Measurements from ENCODE around the gene ZFHX3.

ZFHX3 gene

DNA sequence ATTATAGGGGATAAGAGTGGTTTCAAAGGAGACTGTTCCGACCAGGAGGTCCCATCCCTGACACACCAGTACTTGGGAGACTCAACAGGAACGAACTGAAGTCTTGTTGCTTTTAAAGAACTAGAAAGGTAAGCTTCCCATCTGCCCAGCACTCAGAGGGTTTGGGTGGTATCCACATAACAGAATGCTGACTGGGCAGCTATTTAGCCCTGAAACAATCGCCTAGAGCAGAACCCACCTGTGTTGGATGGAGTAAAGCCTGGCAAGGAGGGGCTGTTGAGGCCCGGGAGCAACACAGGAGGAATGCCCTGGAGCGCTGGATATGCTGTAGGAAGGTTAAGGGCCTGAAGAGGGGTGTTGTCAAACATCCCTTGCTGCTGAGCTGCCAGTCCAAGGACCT is 254.9 kb downstream of the ZFHX3 start:
- no peak for DNase-seq (ENCODE audit: low read depth)

DNA sequence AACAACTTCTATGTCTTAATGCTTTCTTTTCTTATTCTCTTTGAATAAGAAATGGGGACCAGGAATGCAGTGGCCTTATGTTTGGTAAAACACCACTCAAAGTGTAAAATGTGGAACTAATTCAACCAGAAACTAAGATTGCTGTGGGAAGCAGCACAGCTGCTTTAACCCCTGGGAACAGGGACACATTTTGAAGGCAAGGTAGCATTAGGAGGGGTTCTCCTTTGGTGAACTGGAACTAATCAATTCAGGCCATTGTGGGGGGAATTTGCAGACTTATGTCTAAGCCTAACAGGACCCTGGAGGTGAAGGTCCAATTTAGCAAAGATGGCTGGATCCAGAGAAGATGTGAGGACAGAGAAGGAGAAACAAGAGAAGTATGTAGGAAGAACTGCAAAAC is 256.1 kb downstream of the ZFHX3 start:
- DNase-seq (ENCODE audit: low read depth), result no peak

DNA sequence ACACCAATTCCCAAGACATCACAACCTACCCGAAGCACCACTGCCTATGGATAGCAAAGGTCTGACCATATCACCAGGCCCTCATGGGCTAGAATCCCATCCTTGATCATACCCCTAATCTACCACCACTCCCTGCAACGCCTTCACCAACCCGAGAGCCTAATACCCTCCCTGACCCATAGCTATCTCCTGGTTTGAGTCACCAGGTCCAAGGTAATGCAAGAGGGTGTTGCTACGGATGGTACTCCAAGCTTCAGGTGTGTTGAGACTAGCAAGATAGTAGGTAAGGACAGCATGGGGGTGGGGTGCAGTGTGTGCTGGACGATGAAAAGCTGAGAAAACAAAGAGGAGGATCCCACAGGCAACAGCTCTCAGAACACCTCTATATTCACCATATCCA is 258.0 kb downstream of the ZFHX3 start:
- DNase-seq (ENCODE audit: low read depth), result no peak

DNA sequence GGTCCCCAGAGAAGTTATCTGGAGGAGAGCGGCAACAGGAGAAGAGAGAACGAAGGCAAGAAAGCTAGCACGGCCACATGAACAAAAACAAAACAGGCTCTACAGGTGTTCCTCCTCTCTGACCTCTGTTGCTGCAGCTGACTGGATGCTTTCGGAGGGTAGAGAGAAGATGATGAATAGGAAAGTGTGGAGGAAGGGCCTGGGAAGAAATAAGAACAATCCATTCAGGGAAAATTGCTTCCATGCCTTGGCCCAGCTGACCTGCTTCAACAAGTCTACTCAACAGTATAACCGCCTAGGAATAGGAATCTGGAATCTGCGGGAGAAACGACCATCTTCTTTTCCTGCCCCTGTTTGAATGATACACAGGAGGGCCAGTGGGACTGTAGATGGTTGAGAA is 258.5 kb downstream of the ZFHX3 start:
- no peak for DNase-seq (ENCODE audit: low read depth)

DNA sequence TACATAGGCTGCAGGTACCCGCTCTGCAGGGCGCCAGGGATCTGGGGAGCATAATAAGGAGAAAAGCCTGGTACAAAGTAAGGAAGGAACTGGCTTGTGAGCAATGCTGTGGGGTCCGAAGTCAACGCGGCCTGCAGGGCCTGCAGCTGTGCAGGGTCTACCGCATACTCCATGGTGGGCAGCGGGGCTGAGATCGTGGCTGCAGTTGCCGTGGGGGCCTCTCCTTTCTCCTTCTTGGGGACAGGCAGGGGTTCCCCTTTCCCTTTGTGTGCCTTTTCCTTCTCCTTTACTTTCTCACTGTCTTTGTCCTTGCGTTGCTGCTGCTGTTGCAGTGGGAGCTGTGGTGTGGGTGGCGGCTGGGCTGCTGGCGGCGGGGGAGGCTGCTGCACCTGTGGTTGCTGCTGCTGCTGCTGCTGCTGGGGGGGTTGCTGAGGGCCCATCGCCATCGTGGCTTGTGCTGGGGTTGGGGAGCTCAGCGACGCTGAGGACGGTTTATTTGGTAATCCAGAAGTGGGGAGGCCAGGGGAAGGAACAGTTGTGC is 259.6 kb downstream of the ZFHX3 start:
- no peak for DNase-seq (ENCODE audit: low read depth)

DNA sequence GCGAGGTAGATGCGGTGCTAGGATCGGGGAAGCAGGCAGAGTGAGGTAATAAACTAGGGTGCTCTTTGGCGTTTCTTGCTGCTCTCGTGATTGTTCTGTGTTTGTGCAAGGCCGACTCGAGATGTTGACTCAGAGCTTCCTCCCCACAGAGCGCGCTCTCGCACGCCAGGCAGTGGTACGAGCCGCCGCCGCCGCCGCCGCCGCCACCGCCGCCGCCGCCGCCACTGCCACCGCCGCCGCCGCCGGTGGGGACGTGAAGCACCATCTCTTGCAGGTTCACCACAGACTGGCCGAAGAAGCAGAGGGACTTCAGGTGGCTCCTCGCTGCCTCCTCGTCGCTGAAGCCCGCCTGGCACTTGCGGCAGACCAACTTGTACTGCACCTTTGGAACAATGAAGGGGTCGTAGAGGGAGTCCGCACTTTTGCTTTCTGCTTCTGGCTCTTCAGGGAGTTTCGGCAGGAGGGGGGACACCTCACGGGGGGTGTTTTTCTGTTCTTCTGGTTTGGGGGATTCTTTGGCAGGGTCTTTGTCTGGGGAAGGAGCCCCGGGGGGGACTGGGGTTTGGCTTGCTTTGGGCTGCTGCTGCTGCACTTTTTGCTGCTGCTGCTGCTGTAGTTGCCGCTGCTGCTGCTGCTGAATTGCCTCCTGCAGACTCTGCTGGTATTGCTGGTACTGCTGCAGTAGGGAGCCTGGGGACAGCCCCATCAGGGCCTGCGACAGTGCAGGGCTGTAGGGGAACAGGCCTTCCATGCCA is 260.2 kb downstream of the ZFHX3 start:
- peak; percentile 44 for DNase-seq (ENCODE audit: low read depth)

DNA sequence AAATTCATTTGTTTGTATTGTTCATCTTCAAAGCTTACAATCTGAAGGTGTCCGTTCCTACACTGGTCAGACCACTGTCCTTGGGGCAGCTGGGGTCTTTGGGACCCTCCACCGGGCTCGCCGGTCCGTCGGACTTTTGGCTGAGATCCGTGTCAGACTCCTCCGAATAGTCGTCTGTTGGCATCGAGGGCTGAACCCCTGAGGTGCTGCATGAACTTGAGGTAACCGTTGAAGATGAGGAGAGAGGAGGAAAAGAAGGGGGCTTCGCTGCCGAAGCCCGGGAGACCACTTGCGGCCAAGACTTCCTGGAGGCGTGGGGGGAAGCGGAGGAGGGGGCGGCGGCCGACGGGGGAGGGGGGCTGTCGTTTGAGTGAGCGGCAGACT is 260.8 kb downstream of the ZFHX3 start:
- no peak for DNase-seq (ENCODE audit: low read depth)

DNA sequence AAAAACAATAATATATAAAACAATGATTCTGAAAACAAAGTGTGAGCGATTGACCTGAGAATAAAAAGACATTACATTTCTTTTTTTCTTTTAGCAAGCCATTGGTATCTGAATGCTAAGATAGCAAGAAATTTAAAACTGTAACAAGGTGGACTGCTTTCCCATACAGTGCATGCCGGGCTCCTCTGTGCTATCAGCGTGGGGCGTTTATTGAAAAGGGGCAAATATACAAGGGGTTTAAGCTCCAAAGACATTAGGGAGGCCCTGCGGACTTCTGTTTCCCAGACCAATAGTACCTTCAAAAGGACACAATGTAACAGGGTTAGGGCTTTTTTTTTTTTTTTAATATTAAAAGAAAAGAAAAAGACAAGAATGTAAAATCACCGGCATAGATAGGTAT is 261.3 kb downstream of the ZFHX3 start:
- DNase-seq (ENCODE audit: low read depth), result no peak

DNA sequence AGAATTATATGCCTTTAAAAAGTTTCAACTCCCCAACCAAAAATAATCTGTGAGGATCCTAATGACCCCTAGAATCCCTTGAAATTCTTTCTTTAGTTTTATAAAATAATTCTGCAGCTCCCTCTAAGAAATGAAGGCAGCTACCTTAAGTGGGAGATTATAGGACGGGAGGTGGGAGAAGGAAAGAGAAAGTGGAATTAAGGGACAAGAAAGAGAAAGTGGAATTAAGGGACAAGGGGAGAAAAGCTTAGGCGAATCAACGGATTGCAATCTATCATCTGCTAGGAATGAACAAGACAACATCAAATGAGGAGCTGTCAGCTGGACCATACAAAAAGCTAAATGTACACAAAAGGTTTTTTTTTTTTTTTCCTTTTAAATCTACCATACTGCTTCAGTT is 262.0 kb downstream of the ZFHX3 start:
- DNase-seq (ENCODE audit: low read depth), result no peak

DNA sequence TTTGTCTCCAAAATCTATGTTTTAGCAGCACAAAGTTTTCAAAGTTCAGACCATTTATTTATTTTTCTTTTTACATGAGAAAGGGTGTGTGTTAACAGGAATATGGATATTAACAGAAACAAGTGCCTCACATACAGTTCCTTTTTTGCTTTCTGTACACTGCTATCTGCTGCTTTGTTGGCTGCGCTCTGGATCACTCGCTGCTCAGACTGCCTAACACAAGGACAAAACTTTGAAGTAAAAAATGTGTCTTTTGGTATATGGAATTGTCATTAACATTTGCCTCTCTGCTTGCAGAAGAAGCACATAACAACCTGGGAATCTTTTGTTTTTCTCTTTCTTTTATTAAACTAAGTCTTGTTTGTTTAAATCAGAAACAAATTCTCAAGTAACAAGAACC is 262.8 kb downstream of the ZFHX3 start:
- no peak for DNase-seq (ENCODE audit: low read depth)

DNA sequence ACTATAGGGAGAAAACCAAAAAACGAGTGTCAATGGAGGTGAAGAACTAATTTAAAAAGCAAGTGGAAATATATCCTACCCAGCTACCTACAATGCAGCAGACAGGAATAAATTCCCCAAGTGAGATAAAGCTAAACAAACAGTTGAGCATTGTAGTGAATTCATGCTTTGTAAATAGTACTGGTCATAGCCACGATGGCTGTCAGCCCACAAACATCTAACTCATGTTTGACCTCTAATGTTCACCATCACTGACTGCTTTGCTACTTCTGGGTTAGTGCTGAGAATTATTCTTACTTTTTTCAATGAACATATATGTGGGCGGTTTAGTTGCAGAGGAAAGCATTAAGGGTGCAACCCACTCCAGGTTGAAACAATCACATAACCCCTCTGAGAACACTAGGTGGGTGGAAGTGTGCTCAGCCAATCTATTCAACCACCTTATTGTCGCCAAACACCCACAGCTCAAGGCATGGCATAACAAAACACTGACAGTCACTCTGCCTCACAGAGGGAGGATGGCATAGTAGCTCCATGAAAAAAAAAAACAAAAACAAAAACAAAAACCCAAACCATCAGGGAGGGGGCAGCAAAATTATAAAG is 264.1 kb downstream of the ZFHX3 start:
- no peak for DNase-seq (ENCODE audit: low read depth)

DNA sequence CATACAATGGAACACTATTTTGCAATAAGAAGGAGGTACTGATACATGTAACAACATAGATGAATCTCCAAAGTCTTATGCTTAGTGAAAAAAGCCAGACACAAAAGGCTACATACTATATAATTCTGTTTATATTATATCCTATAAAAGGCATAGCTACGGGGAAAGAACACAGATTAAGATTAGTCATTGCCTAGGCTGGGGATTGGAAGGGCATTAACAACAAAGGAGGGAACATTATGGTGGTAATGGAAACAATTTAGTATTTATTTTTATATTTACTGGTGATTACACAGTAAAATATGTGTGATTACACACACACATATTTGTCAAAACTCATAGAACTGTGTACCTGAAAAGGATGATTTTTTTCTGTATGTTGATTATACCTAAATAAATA is 278.1 kb downstream of the ZFHX3 start:
- DNase-seq (ENCODE audit: low read depth), result no peak

DNA sequence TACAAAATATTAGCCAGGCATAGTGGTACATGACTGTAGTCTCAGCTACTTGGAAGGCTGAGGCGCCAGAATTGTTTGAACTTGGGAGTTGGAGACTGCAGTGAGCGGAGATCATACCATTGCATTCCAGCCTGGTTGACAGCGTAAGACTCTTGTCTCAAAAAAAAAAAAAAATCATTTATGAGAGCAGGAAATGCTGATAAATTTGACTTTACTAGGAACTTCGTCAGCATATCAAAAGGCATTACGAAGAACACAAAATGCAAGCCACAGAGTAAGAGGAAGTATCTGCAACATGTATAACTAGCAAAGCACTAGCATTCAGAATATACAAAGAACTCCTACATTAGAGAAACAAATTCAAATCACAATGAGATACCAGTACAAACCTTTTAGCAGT is 279.3 kb downstream of the ZFHX3 start:
- no peak for DNase-seq (ENCODE audit: low read depth)

DNA sequence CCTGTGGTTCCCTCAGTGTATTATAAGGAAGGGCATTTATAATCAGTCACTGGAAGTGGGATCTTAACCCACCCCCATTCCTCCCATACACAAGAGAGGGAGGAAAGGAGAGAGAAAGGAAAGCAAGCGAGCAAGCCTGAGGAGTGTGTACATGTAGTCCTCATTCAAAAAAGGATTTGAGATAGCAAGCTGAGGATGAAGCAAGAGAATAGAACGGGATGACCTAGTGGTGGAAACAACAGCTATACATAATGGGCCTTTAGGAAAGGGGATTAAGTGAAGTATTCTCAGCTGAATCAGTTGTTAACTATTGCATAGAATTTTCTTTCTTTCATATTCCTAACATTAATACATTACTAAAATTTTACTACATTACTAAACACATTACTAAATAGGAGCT is 281.4 kb downstream of the ZFHX3 start:
- no peak for DNase-seq (ENCODE audit: low read depth)

DNA sequence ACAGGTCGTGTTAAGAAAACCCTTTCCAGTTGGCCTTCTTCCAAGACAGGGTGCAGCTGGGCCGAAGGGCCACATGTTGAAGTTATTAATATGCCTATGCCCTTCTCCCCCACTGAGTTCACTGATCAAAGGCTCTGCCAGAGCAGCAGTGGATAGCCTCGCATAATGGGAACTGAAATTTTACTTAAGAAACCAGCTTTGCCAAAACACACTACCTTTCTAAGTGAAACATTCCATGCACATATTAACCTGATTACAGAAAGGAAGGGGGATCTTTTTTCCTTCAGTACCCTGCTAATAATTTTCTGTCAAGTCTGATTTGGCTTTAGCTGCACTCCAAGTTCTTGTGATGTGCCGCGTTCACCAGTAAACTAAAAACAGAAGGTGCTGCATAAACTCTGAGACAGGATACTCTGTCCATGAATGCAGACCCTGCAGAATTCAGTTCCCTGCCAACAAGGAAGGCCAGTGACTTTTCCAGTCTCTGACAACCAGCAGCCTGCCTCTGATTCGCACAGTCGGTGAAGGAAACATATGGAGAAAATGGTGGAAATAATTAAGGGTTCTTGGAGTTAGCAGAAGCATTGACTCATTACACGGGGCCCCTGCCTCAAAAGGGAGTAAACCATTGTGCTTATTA is 283.8 kb downstream of the ZFHX3 start:
- no peak for DNase-seq (ENCODE audit: low read depth)

DNA sequence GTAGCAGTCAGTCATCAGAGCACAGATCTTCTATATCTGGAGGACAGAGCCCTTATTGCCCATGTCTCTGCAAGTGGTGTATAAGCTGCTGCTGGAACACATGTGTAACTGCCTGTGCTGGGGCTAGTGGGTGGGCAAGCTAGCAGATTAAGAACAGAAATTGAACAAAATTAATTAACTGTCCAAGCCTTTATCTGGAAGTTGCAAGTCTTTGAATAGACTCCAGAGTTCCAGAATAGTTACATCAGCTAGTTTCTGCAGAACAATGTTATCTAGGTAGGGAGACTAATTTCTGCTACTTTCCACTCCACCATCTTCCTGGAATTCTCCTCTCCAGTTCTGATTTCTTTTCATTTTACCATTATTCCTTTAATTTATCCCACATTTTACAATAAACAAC is 287.3 kb downstream of the ZFHX3 start:
- DNase-seq (ENCODE audit: low read depth), result no peak

DNA sequence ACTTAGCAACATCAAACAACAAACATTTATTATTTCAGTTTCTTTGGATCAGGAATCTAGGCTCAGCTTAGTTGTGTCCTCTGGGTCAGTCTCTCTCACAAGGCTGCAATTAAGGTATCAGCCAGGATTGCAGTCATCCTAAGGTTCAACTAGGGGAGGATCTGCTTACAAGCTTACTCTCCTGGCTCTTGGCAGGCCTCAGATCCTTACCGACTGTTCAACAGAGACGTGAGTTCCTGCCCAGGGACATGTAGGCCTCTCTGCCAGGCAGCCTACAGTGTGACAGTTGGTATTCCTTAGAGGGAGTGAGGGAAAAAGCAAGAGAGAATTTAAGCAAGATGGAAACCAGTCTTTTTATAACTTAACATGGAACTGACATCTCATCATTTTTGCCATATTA is 294.0 kb downstream of the ZFHX3 start:
- no peak for DNase-seq (ENCODE audit: low read depth)

DNA sequence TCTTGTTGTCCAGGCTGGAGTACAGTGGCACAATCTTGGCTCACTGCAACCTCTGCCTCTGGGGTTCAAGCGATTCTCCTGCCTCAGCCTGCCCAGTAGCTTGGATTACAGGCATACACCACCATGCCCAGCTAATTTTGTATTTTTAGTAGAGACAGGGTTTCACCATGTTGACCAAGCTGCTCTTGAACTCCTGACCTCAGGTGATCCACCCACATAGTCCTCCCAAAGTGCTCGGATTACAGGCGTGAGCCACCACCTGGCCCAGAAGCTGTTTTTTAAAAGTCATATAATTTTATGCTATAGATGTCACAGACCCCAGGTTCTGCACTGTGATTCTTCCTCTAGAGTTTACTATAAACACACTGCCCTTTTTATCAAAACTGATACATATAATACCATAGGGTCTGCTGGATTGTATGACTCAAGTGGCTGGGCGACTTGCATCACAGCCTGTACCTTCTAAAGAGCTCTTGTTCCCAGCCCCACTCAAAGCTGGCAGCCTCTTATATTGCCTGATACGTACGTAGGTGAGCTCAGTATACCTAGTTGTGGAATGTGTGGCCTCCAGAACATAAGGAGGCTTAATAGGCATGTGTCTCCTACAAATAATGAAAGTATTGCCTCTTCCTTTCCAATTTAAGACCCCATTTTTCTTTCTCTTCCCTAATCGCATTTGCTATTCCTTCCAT is 295.8 kb downstream of the ZFHX3 start:
- DNase-seq (ENCODE audit: low read depth), result no peak

DNA sequence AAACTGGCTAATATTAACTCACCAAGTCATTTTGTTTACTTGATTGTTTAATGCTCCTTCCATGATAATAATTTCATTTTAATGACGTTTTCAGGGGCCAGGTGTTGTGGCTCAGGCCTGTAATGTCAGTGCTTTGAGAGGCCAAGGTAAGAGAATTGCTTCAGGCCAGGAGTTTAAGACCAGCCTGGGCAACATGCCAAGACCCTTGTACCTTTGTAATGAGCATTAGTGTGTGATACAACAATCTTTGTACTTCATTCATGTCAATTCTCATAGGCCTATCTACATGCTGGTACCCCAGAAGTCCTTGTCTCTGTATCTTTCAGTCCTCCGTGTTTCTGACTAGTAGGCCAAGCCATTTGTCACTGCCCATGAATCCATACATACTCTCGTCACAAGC is 296.9 kb downstream of the ZFHX3 start:
- no peak for DNase-seq (ENCODE audit: low read depth)

DNA sequence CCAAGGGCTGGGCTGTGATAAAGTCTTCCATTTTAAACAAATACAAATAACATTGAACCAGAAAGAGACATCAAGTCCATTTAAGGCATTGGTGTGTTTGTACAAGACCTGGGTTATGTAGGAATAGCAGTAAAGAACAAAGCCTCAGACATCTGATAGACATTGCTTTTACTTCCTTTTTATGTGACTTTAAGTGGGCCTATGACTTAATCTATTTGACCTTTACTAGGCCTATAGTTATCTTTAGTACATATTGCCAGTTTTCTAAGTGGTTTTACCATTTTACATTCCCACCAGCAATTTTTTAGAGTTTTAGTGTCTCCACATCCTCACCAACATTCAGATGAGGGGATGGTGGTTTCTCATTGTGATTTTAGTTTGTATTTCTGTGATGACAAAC is 298.8 kb downstream of the ZFHX3 start:
- DNase-seq (ENCODE audit: low read depth), result no peak

DNA sequence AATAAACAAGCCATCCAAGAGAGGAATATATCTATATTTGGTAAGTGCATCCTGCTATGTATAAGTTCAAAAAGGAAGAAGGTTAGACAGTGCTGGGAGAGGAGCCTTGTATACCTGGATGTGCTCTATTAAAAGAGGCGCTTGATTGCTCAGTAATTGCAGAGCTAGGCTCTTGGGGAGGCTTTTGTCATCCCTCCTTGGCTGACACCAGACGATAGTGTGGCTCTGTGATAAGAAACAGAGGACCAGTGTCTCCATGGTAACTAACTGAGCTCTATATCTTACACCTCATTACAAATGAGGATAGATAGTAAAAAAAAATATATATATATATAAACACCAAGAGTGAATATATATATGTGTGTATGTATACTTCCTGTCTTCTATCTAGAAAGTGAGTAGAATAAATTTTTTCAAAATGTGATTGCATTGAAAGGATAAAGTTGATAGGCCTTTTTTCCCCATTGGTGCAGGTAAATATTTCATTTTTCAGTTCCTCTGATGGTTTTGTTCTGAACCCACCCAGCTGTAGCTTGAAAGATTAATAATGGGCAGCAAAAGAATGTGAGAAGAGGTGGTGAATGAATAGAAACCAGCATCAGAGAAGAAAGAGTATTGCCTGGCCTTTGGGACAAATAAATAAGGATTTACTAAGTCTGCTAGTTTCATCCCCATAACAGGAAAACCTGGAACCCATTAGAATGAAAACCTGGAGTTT is 303.7 kb downstream of the ZFHX3 start:
- no peak for DNase-seq (ENCODE audit: low read depth)

All from stimulated activated CD8-positive, alpha-beta memory T cell treated with anti-CD3 and anti-CD28 coated beads, Interleukin-15, amount 100 ng/mL, for 24 hours (primary cell).